B cell (primary cell): ENCODE results near the gene JAKMIP2. TPM values are rescaled to one million over a fixed set of nuclear protein-coding genes. Genes with fewer than 3 reads are reported as not detected.

ENCODE experiments used
- ATAC-seq: fragments of 200-7000 bp; cut with Tn5 transposase; one replicate; pipeline ENCODE4 v1.10.0; 2021; ENCODE audit warnings: low read depth, mild to moderate bottlenecking, moderate number of reproducible peaks, moderate library complexity
- CTCF ChIA-PET: fragments of 350-600 bp; sonication (Branson Sonifier 250); formaldehyde crosslinking; loops from one replicate; lab custom pipeline; 2021; ENCODE audit warnings: antibody characterized with exemption, inconsistent platforms; lab: Charles Lee
- POLR2A ChIA-PET: fragments of 350-600 bp; sonication (Branson Sonifier 250); formaldehyde crosslinking; loops from one replicate; lab custom pipeline; 2021; ENCODE audit warnings: antibody characterized with exemption; lab: Charles Lee
- DNase-seq: peaks from one replicate; pipeline ENCODE4 v3.0.0; 2013
- H2AFZ ChIP-seq: 2 replicates; pipeline ENCODE4 v1.6.1; 2012; ENCODE audit warnings: mild to moderate bottlenecking, low read depth, low read length; ENCODE audit not compliant: insufficient read depth, poor library complexity, severe bottlenecking
- H3K27ac ChIP-seq, 2 donors: 1 replicate in 1 of 2; 2 replicates in 1 of 2; pipeline ENCODE4 v1.5.1; 2012 to 2013; ENCODE audit warnings: low read length in 2 of 2, mild to moderate bottlenecking in 2 of 2, moderate library complexity in 1 of 2
- H3K27me3 ChIP-seq, 4 experiments: fragments of 200-600 bp in 1 of 4; sonication (generic) in 1 of 4; replicated peaks in 1 of 4; 1 replicate in 2 of 4; 2 replicates in 2 of 4; pipeline versions ENCODE4 v1.6.1 to v1.7.0; 2013 to 2016; ENCODE audit warnings: low read length in 3 of 4, mild to moderate bottlenecking in 2 of 4, mixed read lengths in 1 of 4, moderate library complexity in 1 of 4; ENCODE audit not compliant: insufficient read depth in 4 of 4, control insufficient read depth in 3 of 4; ENCODE audit errors: control extremely low read depth in 1 of 4
- H3K36me3 ChIP-seq, 2 experiments: replicated peaks in 1 of 2; 1 replicate in 1 of 2; 2 replicates in 1 of 2; pipeline versions ENCODE4 v1.6.1 to v1.7.1; 2013; ENCODE audit warnings: low read length in 1 of 2; ENCODE audit not compliant: insufficient read depth in 2 of 2, control insufficient read depth in 1 of 2; ENCODE audit errors: control extremely low read depth in 1 of 2, extremely low read depth in 1 of 2
- H3K4me1 ChIP-seq, 2 donors: fragments of 200-600 bp in 1 of 2; sonication (generic) in 1 of 2; 1 replicate in 1 of 2; 2 replicates in 1 of 2; pipeline versions ENCODE4 v1.5.1 to v1.6.1; 2013 to 2017; ENCODE audit warnings: low read length in 2 of 2; ENCODE audit not compliant: control insufficient read depth in 2 of 2, insufficient read depth in 2 of 2
- H3K4me2 ChIP-seq: replicated peaks from 2 replicates; pipeline ENCODE3; 2012; ENCODE audit warnings: mild to moderate bottlenecking, low read depth, low read length; ENCODE audit not compliant: poor library complexity, severe bottlenecking
- H3K4me3 ChIP-seq, 5 experiments: fragments of 200-600 bp in 1 of 5; sonication (generic) in 1 of 5; 1 replicate in 3 of 5; 2 replicates in 2 of 5; pipeline versions ENCODE4 v1.5.1 to v1.7.0; 2011 to 2016; ENCODE audit warnings: low read length in 4 of 5, mild to moderate bottlenecking in 4 of 5, low read depth in 2 of 5, control low read depth in 1 of 5, moderate library complexity in 1 of 5; ENCODE audit not compliant: insufficient read depth in 1 of 5; ENCODE audit errors: control extremely low read depth in 1 of 5, extremely low read depth in 1 of 5
- H3K79me2 ChIP-seq: fragments of 200-600 bp; sonication (generic); one replicate; pipeline ENCODE4 v1.6.0; 2016; ENCODE audit warnings: low read length; ENCODE audit not compliant: control insufficient read depth, insufficient read depth
- H3K9ac ChIP-seq: fragments of 200-600 bp; sonication (generic); 2 replicates; pipeline ENCODE4 v1.6.1; 2017; ENCODE audit warnings: mild to moderate bottlenecking, low read length, moderate library complexity
- H3K9me3 ChIP-seq, 3 donors: one replicate each; pipeline versions ENCODE4 v1.6.1 to v1.7.1; 2013; ENCODE audit warnings: low read length in 2 of 3; ENCODE audit not compliant: control insufficient read depth in 2 of 3, insufficient read depth in 1 of 3; ENCODE audit errors: control extremely low read depth in 1 of 3
- H4K20me1 ChIP-seq: 2 replicates; pipeline ENCODE4 v1.6.0; 2012; ENCODE audit warnings: mild to moderate bottlenecking, low read length; ENCODE audit not compliant: insufficient read depth, control insufficient read depth, poor library complexity, severe bottlenecking
- H3K27ac Mint-ChIP-seq: one replicate; pipeline ENCODE4 v1.8.0; 2021; ENCODE audit warnings: mixed read lengths
- H3K27me3 Mint-ChIP-seq: one replicate; pipeline ENCODE4 v1.8.0; 2021; ENCODE audit warnings: mixed read lengths
- H3K4me1 Mint-ChIP-seq: one replicate; pipeline ENCODE4 v1.8.0; 2021; ENCODE audit warnings: mixed read lengths
- H3K4me3 Mint-ChIP-seq: one replicate; pipeline ENCODE4 v1.8.0; 2021; ENCODE audit warnings: mixed read lengths
- H3K9me3 Mint-ChIP-seq: one replicate; pipeline ENCODE4 v1.8.0; 2022; ENCODE audit warnings: mixed read lengths; ENCODE audit not compliant: insufficient read depth
- CTCF ChIP-seq: fragments of 200-600 bp; IDR thresholded peaks from one replicate; pipeline ENCODE4 v1.8.0; 2022; ENCODE audit warnings: antibody characterized with exemption, mild to moderate bottlenecking
- EZH2 ChIP-seq: IDR thresholded peaks from 2 replicates; pipeline ENCODE4 v1.6.1; 2012; ENCODE audit warnings: borderline replicate concordance, low read depth, mild to moderate bottlenecking, moderate library complexity, low read length; ENCODE audit not compliant: insufficient read depth, poor library complexity, severe bottlenecking
- WGBS: methylation state at CpG from one replicate; pipeline ENCODE4 v1.1.5; 2013; ENCODE audit warnings: missing lambda C conversion rate; ENCODE audit not compliant: insufficient coverage; 5-methylcytosine and 5-hydroxymethylcytosine counted together
- intact Hi-C: fragments of 100-400 bp; cut with micrococcal nuclease; formaldehyde crosslinking; loops from one replicate; pipeline ENCODE4 v1.10.0; 2022
- polyA plus RNA-seq: library from polyadenylated mRNA; depleted of rRNA; stranded (reverse); fragments of >200 nt; gene quantifications from 2 replicates; pipeline ENCODE4 v1.2.3, GENCODE V29; 2012
- total RNA-seq, 2 donors: library from RNA; stranded (reverse); fragments of 120-200 nt in 1 of 2; gene quantifications; 1 replicate in 1 of 2; 2 replicates in 1 of 2; pipeline versions ENCODE4 v1.2.3 to v1.2.4, GENCODE V29; 2013 to 2022

The JAKMIP2 gene
- total and polyA plus RNA-seq, 2 donors (not counting 1 experiment from before 2014, with no cell fraction given): 0.24 to 4.1 TPM

- no peak overlapping the region for H3K4me3 ChIP-seq
- no peaks in the 10 kb centered on the region for H3K79me2 ChIP-seq
- H3K36me3 ChIP-seq: no peaks in the 10 kb centered on the region
- no peak overlapping the region for H3K9ac ChIP-seq
- no peak overlapping the region for H3K27ac ChIP-seq
- intact Hi-C loops: no loop called here
- TF ChIP-seq EZH2: no peak
- TF ChIP-seq CTCF: no peak
- H3K27me3 Mint-ChIP-seq: no peaks in the 10 kb centered on the region
- ChIA-PET CTCF (no interaction called here), POLR2A (no interaction called here)
- no peak overlapping the region for H2AFZ ChIP-seq
- no peaks in the 10 kb centered on the region for H3K4me1 Mint-ChIP-seq
- no peaks in the 10 kb centered on the region for H3K9me3 ChIP-seq
- ATAC-seq: no peak
- H3K4me3 Mint-ChIP-seq: no peak overlapping the region
- 72% methylated on average over 2 of the region's 4 CpGs for WGBS
- H3K4me1 ChIP-seq: no peaks in the 10 kb centered on the region
- H3K9me3 Mint-ChIP-seq: no peaks in the 10 kb centered on the region
- no peaks in the 10 kb centered on the region for H3K27me3 ChIP-seq
- no peaks in the 10 kb centered on the region for H4K20me1 ChIP-seq
- no peak overlapping the region for H3K27ac Mint-ChIP-seq
- DNase-seq: no peak
- no peak overlapping the region for H3K4me2 ChIP-seq
These were observed 18.6 kb downstream of the JAKMIP2 start for GRCh38 chr5:147763791-147764525.

GRCh38 chr5:147760086-147760875 is 22.2 kb downstream of the JAKMIP2 start:
- H3K36me3 ChIP-seq: no peaks in the 10 kb centered on the region
- no peaks in the 10 kb centered on the region for H3K79me2 ChIP-seq
- Mint-ChIP-seq H3K4me1 (no peaks in the 10 kb centered on the region), H3K9me3 (no peaks in the 10 kb centered on the region), H3K27ac (no peak overlapping the region), H3K4me3 (no peak overlapping the region), H3K27me3 (no peaks in the 10 kb centered on the region)
- ChIA-PET POLR2A (no interaction called here), CTCF (interaction anchor here (1.0 to 1.4 kb wide), 2 partner anchors 12 to 62 kb away, joined by 3 read pairs; no protein-coding TSS in a partner anchor)
- H3K4me2 ChIP-seq: no peak overlapping the region
- no peak for TF ChIP-seq EZH2
- TF ChIP-seq CTCF: no peak
- H3K27ac ChIP-seq: no peak overlapping the region
- H4K20me1 ChIP-seq: no peaks in the 10 kb centered on the region
- H3K27me3 ChIP-seq: no peaks in the 10 kb centered on the region
- ATAC-seq (no peak), DNase-seq (no peak)
- H3K4me3 ChIP-seq: no peak overlapping the region
- H2AFZ ChIP-seq: no peak overlapping the region
- H3K9ac ChIP-seq: no peak overlapping the region
- 89% methylated on average over 1 of the region's 2 CpGs for WGBS
- intact Hi-C loops: no loop called here
- H3K4me1 ChIP-seq: no peaks in the 10 kb centered on the region
- H3K9me3 ChIP-seq: no peaks in the 10 kb centered on the region
